GM23248 (cell line): ENCODE measurements around the gene LMNB1.

ENCODE experiments used
- EZH2 ChIP-seq: fragments of 200-600 bp; sonication (generic); IDR thresholded peaks from 2 replicates; pipeline ENCODE4 v1.6.1; 2018; ENCODE audit warnings: antibody characterized with exemption, mild to moderate bottlenecking; ENCODE audit not compliant: insufficient read depth, poor library complexity, severe bottlenecking
- EZH2phosphoT487 ChIP-seq: fragments of 200-600 bp; sonication (generic); IDR thresholded peaks from 2 replicates; pipeline ENCODE4 v1.6.1; 2018; ENCODE audit warnings: antibody characterized with exemption, moderate library complexity, mild to moderate bottlenecking, low read depth; ENCODE audit not compliant: insufficient read depth

- TF ChIP-seq EZH2phosphoT487 (no peak), EZH2 (no peak)
These were observed 34.5 kb upstream of the LMNB1 start for GRCh38 chr5:126742425-126742824.
